Fibroblast of villous mesenchyme (primary cell): Measurements from ENCODE around the gene DEDD. TPM values are rescaled to one million over a fixed set of nuclear protein-coding genes. Genes with fewer than 3 reads are reported as not detected.

Source experiments
- DNase-seq: peaks from one replicate; pipeline ENCODE4 v3.0.0-alpha.2; 2010; ENCODE audit warnings: low read depth
- H3K4me3 ChIP-seq: 2 replicates; pipeline ENCODE4 v1.5.1; 2011; ENCODE audit warnings: low read depth, mild to moderate bottlenecking, low read length
- total RNA-seq: library from RNA; depleted of rRNA; stranded (reverse); fragments of >200 nt; gene quantifications from 2 replicates; pipeline ENCODE4 v1.2.3, GENCODE V29; 2012
- TF ChIP-seq, protein P1 (sequence below): IDR thresholded peaks from 2 replicates; pipeline ENCODE4 v1.5.1; 2012; ENCODE audit warnings: low read depth, mild to moderate bottlenecking, low read length; ENCODE audit not compliant: insufficient read depth

Gene DEDD
- total RNA-seq, 1 donor, result 27.6 TPM

DNA sequence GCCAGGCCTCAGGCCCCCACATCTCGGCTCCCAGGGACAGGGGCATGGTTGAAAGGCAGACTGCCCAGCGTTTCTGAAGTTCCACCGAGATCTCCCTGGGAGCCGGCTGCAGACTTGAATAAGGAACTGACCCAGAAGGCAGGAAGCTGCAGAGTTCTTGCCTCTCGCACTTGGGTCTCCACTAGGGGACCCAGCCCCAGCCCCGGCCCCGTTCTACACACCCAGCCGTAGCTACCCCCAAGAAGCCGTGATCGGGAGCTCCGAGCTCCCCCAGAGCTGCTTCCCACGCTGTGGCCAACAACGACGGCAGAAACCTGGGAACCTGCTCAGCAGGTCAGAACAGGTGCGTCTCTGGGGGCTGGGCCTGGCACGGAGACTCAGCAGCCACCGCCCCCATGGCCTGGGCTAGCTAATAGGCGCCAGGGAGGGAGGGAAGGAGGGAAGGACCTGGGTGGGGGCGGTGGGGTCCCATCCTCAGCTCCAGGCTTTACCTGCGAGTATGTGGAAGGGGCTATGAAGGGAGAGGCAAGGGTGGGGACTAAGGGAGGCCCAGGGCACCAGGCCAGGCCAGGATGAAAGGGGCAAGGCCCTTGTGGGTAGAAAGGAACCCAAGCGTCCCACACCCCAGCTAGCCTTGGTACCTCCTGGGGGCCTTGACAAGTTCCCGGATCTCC is 43.1 kb downstream of the DEDD start, which contains the start of gene NECTIN4:
Gene NECTIN4 (minus strand): TSS at position 308 of the 674 bp plus-strand sequence. CDS start 262 bp downstream, at position 46.
- H3K4me3 ChIP-seq, result no peak within 1 kb of the TSS
- TF ChIP-seq, protein P1, sequence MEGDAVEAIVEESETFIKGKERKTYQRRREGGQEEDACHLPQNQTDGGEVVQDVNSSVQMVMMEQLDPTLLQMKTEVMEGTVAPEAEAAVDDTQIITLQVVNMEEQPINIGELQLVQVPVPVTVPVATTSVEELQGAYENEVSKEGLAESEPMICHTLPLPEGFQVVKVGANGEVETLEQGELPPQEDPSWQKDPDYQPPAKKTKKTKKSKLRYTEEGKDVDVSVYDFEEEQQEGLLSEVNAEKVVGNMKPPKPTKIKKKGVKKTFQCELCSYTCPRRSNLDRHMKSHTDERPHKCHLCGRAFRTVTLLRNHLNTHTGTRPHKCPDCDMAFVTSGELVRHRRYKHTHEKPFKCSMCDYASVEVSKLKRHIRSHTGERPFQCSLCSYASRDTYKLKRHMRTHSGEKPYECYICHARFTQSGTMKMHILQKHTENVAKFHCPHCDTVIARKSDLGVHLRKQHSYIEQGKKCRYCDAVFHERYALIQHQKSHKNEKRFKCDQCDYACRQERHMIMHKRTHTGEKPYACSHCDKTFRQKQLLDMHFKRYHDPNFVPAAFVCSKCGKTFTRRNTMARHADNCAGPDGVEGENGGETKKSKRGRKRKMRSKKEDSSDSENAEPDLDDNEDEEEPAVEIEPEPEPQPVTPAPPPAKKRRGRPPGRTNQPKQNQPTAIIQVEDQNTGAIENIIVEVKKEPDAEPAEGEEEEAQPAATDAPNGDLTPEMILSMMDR, result no peak
- DNase-seq, result no peak

DNA sequence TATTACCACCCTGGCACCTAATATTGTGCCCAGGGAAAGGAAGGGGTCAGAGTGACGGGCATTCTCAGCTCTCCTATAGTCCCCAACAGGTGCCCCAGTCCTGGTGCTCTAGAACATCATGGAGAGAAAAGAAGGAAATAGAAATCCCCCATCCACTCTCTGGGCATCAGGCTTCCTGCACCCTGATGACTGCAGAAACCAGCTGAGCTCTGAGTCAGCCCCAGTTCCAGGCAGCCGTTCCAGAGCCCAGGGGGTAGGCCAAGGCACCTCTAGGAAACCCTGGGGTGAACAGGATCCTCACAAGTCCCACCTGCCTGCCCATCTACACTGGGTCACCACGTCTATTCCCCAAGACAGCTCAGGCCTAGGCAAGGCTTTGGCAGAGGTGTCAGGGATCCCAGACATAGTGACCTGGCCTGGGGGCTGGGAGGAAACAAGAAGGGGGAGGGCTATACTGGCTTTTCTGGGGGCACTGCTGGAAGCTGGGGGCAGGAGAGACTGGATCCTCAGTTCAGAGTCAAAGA is 43.8 kb downstream of the DEDD start:
- DNase-seq, result no peak
- TF ChIP-seq, protein P1, result no peak

DNA sequence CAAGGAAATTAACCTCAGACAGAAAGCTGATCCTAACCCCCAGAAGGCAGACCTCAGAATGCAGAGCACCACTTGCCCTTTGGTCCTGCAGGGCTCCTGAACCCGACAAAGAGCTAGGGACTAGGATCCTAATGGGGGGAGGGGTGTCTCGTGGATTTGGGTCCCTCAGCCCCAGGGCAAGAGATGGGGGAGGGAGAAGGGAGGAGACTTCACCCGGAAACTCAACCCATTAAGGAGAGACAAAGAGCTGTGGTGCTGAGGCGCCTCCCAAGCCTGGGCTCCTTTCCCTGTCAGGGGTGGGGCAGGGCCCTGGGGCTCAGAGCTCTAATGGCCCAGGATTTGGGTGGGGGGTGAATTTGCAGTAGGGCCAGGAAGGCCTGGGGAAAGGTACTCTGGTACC is 46.0 kb downstream of the DEDD start:
- DNase-seq, result no peak
- no peak overlapping the region for H3K4me3 ChIP-seq
- TF ChIP-seq, protein P1, result no peak

More for the DNA sequence above, 43.8 kb downstream of the DEDD start:
- no peak overlapping the region for H3K4me3 ChIP-seq

DNA sequence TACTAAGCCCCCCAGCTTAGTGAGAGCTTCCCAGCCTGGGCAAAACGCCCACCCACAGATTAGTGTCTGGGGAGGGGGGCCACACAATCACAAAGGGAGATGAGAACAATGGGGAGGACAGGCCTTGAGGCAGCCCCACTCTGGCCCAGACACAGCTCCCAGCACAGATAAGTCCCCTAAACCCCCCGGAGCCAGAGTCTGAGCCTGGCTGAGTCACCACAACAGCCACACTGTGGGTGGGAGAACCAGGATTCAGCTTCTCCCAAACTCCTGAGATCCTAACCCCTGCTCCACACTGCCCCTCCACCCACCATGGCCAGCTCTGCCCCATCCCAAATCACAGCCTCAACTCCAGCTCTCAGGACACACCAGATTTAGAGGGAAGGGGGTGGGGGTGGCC is 47.3 kb downstream of the DEDD start:
- DNase-seq, result peak; percentile 61
- H3K4me3 ChIP-seq, result no peak overlapping the region
- TF ChIP-seq, protein P1, result no peak

DNA sequence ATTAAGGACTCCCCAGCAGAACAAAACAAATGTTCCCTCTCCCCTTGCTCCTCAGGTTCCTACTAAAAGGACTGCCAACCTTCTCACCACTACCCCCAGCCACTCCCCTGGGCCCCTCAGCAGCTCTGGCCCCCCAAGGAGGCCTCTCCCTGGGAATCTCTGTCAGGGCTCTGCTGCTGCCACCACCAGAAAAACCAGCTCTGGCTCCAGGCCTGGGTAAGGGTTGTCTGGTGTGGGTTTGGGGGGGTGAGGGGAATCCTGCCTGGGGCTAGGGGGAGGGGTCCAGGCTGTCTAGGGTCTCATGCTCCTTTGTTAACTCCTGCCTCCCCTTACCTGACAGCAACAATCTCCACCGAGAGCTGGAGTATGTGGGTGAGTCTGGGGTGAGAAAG is 47.9 kb downstream of the DEDD start:
- no peak for DNase-seq
- TF ChIP-seq, protein P1, result no peak
- H3K4me3 ChIP-seq, result no peak overlapping the region

DNA sequence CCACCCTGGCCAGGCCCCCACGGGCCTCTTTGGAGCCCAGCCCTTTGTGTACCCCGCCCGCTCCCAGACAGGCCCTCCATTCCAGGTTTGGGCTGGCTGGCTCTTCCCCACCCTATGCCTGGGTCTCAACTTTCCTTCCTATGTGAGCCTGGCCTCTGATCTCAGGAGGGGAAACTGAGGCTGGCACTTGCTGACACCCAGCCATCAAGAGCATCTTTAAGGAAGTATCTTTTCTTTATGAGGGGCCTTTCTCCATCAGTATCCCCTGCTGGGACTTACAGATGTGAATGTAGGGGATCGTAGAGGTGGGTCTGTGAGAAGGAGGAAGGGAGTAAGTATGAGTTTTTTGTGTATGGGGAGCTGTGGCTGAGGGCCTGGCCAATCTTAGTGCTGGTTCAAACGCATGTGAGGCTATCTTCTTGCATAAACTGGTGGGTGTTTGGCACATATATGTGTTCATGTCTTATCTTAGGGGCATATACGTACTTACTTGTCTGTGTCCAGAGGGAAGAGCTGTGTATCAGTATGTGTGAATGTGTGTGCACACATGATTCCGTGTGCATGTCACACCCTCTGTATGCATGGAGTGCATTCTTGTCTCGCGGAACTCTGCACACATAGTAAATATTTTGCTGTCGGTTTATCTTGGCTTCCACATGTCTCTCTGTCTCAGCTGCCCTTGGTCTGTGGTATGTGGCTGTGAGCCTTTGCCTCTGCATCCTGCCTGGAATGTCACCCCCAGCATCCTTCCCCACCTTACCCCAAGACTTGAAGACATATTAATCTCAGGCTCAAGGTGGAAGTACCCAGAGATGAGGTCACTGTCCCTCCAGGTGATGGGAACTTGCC is 48.5 kb downstream of the DEDD start:
- no peak overlapping the region for H3K4me3 ChIP-seq
- peak; percentile 49 for DNase-seq
- TF ChIP-seq, protein P1, result no peak
